Vagina (tissue), 2 donors: ENCODE measurements around the gene SEPHS2. TPM values are rescaled to one million over a fixed set of nuclear protein-coding genes. Genes with fewer than 3 reads are reported as not detected.
"Not testable (repeated sequence)": the region's sequence is repeated elsewhere in the genome, so short reads cannot be mapped to it uniquely, and the experiment has no call there.

ENCODE experiments used
- DNase-seq, 2 donors: peaks; one replicate each; pipeline ENCODE4 v3.0.0-alpha.2; 2017; ENCODE audit errors: extremely low spot score in 2 of 2
- H3K27ac ChIP-seq: fragments of 200-600 bp; sonication (generic); one replicate; pipeline ENCODE4 v1.5.1; 2019
- H3K27me3 ChIP-seq: fragments of 200-600 bp; sonication (generic); one replicate; pipeline ENCODE4 v1.5.1; 2019
- H3K36me3 ChIP-seq, 2 donors: fragments of 200-600 bp; sonication (generic); one replicate each; pipeline ENCODE4 v1.5.1; 2017 to 2019
- H3K4me1 ChIP-seq: fragments of 200-600 bp; sonication (generic); one replicate; pipeline ENCODE4 v1.5.1; 2019
- H3K4me3 ChIP-seq, 2 donors: fragments of 200-600 bp; sonication (generic); 1 replicate in 1 of 2; 2 replicates in 1 of 2; pipeline ENCODE4 v1.5.1; 2016 to 2019
- H3K9me3 ChIP-seq: fragments of 200-600 bp; sonication (generic); one replicate; pipeline ENCODE4 v1.5.1; 2019
- CTCF ChIP-seq, 3 experiments: fragments of 450-650 bp in 2 of 3; fragments of 200-600 bp in 1 of 3; sonication (generic) in 1 of 3; IDR thresholded peaks; one replicate each; pipeline ENCODE4 v1.5.1; 2017 to 2019; ENCODE audit warnings: antibody characterized with exemption in 3 of 3, mild to moderate bottlenecking in 2 of 3, moderate library complexity in 2 of 3
- POLR2A ChIP-seq, 2 donors: fragments of 450-650 bp; IDR thresholded peaks; one replicate each; pipeline ENCODE4 v1.6.1; 2017; ENCODE audit warnings: antibody characterized with exemption in 2 of 2, mild to moderate bottlenecking in 2 of 2, moderate library complexity in 2 of 2
- POLR2AphosphoS5 ChIP-seq, 2 donors: sonication (generic); formaldehyde crosslinking; IDR thresholded peaks; one replicate each; pipeline ENCODE4 v1.9.0; 2017; ENCODE audit warnings: antibody characterized with exemption in 2 of 2, mild to moderate bottlenecking in 2 of 2, low read depth in 1 of 2; ENCODE audit not compliant: insufficient read depth in 1 of 2
- intact Hi-C: fragments of 100-400 bp; cut with DNase I; formaldehyde crosslinking; loops from one replicate; pipeline ENCODE4 v1.15.1; 2023
- total RNA-seq: library from RNA; depleted of rRNA; stranded (reverse); fragments of >200 nt; gene quantifications from one replicate; pipeline ENCODE4 v1.2.3, GENCODE V29; 2016

The SEPHS2 gene
- total RNA-seq, 1 donor from 2014 or later, result 28.0 TPM

- no peak for TF ChIP-seq POLR2A (IDR thresholded peaks at IDR 0.05)
- TF ChIP-seq POLR2AphosphoS5 (IDR thresholded peaks at IDR 0.05; ENCODE audit: insufficient read depth in 1 of 2, low read depth in 1 of 2), result no peak
- no peak for TF ChIP-seq CTCF (IDR thresholded peaks at IDR 0.05)
- H3K4me1 ChIP-seq, result no peaks in the 10 kb centered on the region
- no peaks in the 10 kb centered on the region for H3K36me3 ChIP-seq
- no peak overlapping the region for H3K4me3 ChIP-seq
- no peaks in the 10 kb centered on the region for H3K9me3 ChIP-seq
- intact Hi-C loops, result no loop called here
- no peak overlapping the region for H3K27ac ChIP-seq
- no peak for DNase-seq
- no peaks in the 10 kb centered on the region for H3K27me3 ChIP-seq
Observed at GRCh38 chr16:30482366-30482765, 36.7 kb upstream of the SEPHS2 start.

GRCh38 chr16:30481381-30481780 lies 35.7 kb upstream of the SEPHS2 start:
- TF ChIP-seq CTCF (IDR thresholded peaks at IDR 0.05) (no peak), POLR2AphosphoS5 (IDR thresholded peaks at IDR 0.05; ENCODE audit: insufficient read depth in 1 of 2, low read depth in 1 of 2) (no peak), POLR2A (IDR thresholded peaks at IDR 0.05) (no peak)
- intact Hi-C loops, result no loop called here
- H3K9me3 ChIP-seq, result no peaks in the 10 kb centered on the region

GRCh38 chr16:30478766-30479478 lies 33.2 kb upstream of the SEPHS2 start:
- H3K4me1 ChIP-seq, result no peaks in the 10 kb centered on the region
- intact Hi-C loops, result no loop called here
- H3K36me3 ChIP-seq, result no peaks in the 10 kb centered on the region
- no peak overlapping the region for H3K4me3 ChIP-seq
- H3K27ac ChIP-seq, result no peak overlapping the region
- no peaks in the 10 kb centered on the region for H3K9me3 ChIP-seq
- TF ChIP-seq CTCF (IDR thresholded peaks at IDR 0.05), result no peak
- no peak for TF ChIP-seq POLR2AphosphoS5 (IDR thresholded peaks at IDR 0.05; ENCODE audit: insufficient read depth in 1 of 2, low read depth in 1 of 2)
- no peaks in the 10 kb centered on the region for H3K27me3 ChIP-seq
- no peak for DNase-seq

More at GRCh38 chr16:30481381-30481780, 35.7 kb upstream of the SEPHS2 start:
- H3K27me3 ChIP-seq, result no peaks in the 10 kb centered on the region
- H3K4me1 ChIP-seq, result no peaks in the 10 kb centered on the region
- no peak for DNase-seq
- H3K4me3 ChIP-seq, result no peak overlapping the region
- H3K27ac ChIP-seq, result no peak overlapping the region
- no peaks in the 10 kb centered on the region for H3K36me3 ChIP-seq

GRCh38 chr16:30477773-30478172 lies 32.1 kb upstream of the SEPHS2 start:
- H3K9me3 ChIP-seq, H3K36me3 ChIP-seq, H3K27ac ChIP-seq, H3K4me1 ChIP-seq, H3K4me3 ChIP-seq, H3K27me3 ChIP-seq, DNase-seq, intact Hi-C loops: not testable (repeated sequence)

- H3K4me3 ChIP-seq, result no peak overlapping the region
- TF ChIP-seq POLR2A (IDR thresholded peaks at IDR 0.05), result no peak
- TF ChIP-seq POLR2AphosphoS5 (IDR thresholded peaks at IDR 0.05; ENCODE audit: insufficient read depth in 1 of 2, low read depth in 1 of 2), result no peak
- TF ChIP-seq CTCF (IDR thresholded peaks at IDR 0.05), result no peak
- no peak for DNase-seq
Observed at GRCh38 chr16:30476991-30477390, 31.3 kb upstream of the SEPHS2 start.

More at GRCh38 chr16:30476991-30477390, 31.3 kb upstream of the SEPHS2 start:
- Histone ChIP-seq H3K4me1 (no peaks in the 10 kb centered on the region), H3K27ac (no peak overlapping the region), H3K9me3 (no peaks in the 10 kb centered on the region), H3K36me3 (no peaks in the 10 kb centered on the region), H3K27me3 (no peaks in the 10 kb centered on the region)
- intact Hi-C loops, result no loop called here
